Measurements from ENCODE around the gene NOS1AP.

Gene NOS1AP

DNA sequence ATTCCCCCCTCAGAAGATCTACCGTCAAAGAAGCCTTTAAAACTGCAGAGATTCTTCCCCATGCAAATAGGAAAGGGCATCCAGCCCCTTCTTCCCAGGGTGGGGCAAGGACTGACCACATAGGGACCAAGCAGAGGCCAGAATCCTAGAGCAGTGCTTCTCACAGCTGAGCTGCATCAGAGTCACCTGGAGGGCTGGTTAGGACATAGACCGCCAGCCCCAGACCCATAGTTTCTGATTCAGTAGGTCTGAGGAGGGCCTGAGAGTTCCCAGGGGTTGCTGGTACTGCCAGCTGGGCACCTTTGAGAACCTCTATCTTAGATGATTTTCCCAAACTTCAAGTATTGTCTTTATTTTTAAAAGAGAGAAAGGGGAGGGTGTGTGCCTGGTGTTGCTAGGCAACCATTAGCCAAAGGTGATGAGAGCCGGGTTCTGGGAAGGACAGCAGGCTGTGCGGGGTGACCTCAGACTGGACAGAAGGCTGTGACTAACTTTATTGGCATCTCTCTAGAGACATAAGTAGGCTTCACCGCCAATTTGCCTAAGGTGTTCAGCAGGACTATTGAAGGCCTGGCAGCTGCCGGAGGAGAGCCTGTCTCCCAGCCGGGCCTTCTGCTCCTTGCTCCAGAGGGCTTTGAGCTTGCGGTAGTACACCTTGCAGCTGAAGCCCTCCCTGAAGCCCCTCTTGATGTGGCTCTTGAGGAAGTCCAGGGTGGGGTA, 304.2 kb downstream of the NOS1AP start:
- no peak for DNase-seq

GRCh38 chr1:162374406-162374805, 304.9 kb downstream of the NOS1AP start:
- no peak for DNase-seq

GRCh38 chr1:162375463-162375862, 306.0 kb downstream of the NOS1AP start:
- DNase-seq, result no peak

GRCh38 chr1:162376691-162377090, 307.2 kb downstream of the NOS1AP start, which contains the start of gene SPATA46:
Gene SPATA46, minus strand, starts transcription at chr1:162376854. Its CDS starts 64 bp downstream, at chr1:162376790.
- DNase-seq, result no peak

DNA sequence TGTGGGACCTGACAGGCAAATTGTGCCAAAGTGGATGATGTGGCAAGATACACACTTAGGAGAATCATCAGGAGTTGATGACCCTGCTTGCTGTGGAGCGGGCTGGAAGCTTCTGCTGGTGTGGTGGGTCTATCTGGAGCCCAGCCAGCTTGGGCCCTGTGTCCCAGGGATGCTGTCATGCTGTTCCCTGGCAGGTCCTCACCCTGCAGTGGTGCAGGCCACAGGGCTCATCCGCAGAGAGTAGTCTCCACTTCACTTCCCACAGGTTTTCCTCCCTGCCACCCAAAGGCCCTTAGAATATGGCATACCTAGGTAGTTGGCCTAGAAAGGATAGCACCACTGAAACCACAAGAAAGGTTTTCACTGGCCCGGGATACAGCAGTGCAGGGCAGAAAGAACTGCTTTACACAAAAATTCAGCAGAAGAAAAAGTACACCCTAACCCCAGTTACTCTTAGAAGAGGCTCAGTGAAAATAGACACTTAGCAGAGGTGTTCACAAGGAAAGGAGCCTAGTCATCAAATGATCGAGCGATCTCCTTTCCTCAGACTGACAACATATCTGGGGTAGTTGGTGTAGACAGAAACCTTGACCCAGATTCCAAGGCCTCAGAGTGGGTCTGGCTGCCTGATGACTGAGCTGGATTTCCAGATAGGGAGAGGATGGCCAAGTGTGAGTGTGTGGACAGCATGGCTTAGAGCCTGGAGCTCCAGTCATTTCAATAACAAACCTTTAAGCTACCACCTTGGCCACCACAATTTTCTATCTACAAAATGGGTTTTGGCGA, 310.8 kb downstream of the NOS1AP start:
- DNase-seq, result no peak

DNA sequence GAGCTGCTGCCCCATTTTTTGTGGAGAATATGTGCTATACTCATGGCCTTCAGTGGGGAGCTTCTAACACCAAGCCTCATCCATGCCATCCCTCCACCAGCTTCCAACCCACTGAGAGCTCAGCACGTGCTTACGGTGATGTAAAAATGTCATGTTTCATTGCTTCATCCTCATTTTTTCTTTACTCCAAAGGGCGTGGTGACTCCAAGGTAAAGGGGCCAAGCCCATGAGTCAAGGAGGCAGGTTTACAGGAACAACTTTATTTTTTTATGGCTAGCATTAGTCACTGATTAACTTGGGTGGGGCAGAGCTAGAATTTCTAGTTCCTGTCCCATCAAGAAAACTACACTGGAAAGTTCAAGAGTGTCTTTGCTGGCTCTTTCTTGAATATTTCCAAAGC, 311.9 kb downstream of the NOS1AP start, which contains the start of gene C1orf226:
Gene C1orf226, plus strand, starts transcription at position 346 of the 400 bp plus-strand sequence. CDS start 174 bp downstream, outside the sequence.
- DNase-seq, result no peak

DNA sequence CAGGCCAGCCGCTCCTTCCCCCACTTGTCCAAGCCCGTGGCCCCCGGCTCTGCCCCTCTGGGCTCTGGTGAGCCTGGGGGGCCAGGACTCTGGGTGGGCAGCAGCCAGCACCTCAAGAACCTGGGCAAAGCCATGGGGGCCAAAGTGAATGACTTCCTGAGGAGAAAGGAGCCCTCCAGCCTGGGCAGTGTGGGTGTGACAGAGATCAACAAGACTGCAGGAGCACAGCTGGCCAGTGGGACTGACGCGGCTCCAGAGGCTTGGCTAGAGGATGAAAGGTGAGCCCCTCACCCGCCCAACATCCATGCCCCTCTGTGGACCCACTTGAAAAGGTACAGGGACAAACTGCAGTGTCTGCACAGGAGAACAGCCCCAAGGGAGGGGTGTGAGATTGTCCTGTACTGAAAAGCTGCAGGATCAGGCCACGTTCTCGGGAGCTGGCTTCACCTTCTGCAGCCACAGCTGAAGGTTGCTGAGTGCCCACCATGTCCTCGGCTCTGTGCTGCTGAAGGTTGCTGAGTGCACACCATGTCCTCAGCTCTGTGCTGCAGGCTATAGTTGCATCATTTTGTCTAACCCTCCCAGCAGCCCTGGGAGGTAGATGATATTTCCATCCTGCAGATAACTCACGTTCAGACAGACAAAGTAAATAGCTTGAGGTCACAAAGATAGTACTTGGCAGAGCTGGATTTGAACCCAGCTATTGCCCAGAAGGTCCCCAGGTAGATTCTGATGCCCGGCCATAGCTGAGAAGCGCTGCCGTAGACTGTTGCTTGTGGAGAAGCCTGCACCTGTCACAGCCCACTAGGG, 312.7 kb downstream of the NOS1AP start:
- no peak for DNase-seq

GRCh38 chr1:162383091-162383490, 313.6 kb downstream of the NOS1AP start:
- no peak for DNase-seq

- no peak for DNase-seq
Observed at GRCh38 chr1:162383516-162383915, 314.0 kb downstream of the NOS1AP start.

GRCh38 chr1:162384116-162384515, 314.6 kb downstream of the NOS1AP start:
- no peak for DNase-seq

DNA sequence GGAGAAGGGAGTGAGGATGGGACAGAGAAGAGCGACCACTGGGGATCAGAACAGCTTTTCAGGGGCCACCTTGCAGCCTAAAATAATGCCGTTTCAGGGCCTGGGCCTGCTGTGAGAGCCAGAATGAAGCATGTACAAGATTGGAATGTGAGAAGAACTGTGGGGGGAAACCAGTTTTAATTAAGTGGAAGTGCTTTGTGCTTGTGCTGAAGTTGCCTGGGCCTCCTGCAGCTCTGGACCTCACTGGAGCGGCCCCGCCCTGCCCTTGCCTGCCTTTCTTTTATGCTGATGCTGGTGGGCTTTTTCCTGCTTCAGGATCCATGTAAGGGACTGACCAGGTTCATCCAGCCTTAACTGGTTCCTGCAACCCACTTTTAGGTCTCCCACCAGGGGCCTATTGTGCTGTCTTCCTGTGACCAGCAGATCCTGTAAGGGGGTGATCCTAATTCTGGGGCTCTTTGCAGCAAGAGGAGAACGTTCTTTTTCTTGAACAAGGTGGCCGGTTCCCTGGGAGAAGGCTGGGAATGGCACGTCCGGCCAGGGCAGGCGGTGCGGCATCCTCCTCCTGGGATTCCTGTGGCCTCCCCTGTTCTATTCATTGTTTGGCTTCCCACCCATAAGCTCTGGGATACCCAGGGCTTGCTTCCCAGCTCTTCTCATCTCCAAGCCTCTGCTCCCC, 315.2 kb downstream of the NOS1AP start:
- no peak for DNase-seq

DNA sequence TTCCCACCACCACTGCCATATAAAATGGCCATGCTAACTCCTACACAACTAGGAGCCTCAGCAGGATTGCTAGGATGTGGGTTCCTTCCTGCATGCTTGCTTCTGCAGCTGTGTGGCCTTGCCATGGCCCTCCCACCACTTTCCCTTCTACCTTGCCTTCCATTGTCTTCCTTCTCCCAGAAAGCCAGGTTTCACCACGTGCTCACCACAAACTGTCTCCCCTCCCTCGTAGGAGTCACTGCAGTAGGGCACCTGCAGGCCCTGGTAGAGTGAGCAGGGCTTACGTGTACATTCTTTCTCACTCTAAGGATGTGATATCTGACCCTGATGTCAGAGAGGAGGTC, 315.8 kb downstream of the NOS1AP start:
- DNase-seq, result no peak

GRCh38 chr1:162385702-162386101, 316.2 kb downstream of the NOS1AP start:
- no peak for DNase-seq

- no peak for DNase-seq
Observed at GRCh38 chr1:162386292-162387225, 317.1 kb downstream of the NOS1AP start.

DNA sequence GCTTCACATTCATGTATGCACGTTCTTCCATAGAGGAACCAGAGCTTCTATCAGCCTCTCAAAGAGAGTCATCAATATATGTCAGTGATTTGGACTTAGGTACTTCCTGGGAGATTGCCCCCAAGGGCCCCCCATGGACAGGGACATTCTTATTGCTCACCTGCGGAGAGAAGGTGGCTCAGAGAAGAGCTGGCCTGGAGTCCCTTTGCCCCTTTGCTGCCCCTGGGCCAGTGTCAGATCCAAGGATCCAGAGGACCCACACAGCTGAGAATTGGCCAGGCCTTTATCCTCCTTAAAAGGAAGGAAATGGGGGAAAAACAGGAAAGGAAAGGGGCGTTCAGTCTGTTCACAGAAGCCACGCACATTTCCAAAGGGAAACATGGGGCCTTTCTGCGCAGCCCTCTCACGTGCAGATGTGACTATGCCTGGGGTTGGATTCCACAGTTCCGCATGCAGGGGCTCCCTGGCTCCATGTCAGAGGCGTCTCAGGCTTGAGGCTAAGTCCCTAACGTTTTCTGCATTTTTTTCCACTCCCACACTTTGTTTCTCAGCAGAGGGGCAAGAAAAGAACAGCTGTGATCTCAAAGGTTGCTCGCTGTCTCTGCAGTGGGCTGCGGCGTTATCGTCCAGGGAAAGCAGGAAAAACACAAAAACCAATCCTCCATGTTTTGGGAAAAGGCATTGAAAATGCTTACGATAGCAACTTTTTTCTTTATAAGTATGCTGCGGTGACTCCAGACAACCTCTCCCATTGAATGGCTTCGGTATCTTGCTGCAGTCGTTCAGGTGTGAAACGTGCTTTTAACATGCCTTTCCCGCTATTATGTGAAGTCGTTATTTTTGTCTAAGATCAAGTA, 318.0 kb downstream of the NOS1AP start:
- no peak for DNase-seq

DNA sequence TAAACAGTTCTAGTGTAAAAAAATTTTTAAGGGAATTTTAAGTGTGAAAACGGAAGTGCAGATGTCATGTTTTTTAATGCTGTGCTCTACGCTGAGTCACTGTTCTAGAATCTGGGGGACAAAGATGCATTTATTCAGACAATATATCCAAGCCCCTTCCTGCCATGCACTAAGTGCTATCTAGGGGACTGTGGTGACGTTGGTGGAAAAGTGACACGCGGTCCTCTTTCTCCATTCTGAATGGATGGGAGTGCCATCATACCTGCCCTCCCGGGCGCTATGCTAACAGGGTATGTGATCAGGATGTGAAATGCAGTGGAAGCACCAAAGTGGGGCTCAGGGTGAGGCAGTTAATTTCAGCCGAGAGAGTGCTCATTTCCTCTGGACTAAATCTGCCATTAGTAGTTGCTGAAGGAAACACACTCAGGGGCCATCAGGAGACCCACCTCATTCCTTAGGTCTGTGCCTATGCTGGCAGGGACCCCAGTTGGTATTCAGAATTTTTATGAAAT, 318.6 kb downstream of the NOS1AP start:
- DNase-seq, result no peak

DNA sequence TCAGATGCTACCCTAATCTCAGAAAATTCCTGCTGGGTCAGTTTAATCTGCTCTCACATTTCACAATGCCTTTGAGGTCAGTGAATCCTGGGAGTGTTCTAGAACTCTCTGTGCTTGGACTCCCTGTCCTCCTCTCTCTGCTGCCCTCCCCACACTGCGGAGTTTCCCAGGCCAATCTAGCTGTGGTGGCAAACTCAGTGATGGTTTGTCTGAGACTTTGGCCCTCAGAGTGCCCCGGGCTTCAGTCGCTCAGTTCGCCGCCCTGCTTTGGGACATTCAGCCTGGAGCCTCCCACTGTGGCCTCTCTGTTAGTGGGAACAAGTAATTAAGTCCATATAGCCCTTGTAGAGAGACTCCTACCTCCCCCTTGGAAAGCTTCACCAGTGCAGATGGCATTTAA, 319.1 kb downstream of the NOS1AP start:
- no peak for DNase-seq

DNA sequence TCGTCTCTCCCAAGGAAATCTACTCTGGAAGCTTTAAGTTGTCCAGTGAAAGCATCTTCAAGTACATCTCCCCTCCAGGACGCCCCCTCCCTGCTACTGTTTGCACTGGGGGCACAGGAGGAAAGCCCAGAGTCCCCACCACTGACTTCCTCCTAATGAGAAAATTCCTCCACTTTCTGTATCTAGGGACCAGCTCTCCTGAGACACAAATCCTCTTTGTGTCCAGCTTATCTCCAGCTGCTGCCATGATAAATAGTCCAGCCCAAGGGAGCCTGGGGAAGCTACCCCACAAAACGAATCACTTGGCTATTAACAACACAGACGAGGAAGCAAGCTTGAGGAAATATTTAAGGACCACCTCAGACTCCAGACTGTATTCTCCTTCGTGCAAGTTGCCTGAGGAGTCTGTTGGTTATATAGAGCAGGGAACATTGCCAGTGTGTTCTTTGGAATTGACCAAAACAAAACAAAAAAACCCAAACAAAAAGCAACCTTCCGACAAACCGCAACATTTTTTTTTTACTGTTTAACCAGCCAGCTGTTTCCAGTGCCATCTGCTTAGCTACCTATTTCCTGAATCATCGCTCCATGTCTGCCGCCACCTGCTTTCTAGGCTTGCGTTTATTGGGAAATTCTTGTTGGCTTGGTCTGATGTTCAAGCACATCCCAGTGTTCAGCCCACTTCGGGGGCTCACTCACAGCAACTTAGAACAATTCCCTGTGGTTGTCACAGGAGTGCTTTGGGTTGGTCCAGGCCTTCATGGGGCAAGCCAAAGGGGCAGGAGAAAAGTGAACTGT, 319.7 kb downstream of the NOS1AP start:
- no peak for DNase-seq

- DNase-seq, result no peak
Observed at GRCh38 chr1:162389971-162390370, 320.5 kb downstream of the NOS1AP start.
